ENCODE results near the gene POC1A.

Gene POC1A

DNA sequence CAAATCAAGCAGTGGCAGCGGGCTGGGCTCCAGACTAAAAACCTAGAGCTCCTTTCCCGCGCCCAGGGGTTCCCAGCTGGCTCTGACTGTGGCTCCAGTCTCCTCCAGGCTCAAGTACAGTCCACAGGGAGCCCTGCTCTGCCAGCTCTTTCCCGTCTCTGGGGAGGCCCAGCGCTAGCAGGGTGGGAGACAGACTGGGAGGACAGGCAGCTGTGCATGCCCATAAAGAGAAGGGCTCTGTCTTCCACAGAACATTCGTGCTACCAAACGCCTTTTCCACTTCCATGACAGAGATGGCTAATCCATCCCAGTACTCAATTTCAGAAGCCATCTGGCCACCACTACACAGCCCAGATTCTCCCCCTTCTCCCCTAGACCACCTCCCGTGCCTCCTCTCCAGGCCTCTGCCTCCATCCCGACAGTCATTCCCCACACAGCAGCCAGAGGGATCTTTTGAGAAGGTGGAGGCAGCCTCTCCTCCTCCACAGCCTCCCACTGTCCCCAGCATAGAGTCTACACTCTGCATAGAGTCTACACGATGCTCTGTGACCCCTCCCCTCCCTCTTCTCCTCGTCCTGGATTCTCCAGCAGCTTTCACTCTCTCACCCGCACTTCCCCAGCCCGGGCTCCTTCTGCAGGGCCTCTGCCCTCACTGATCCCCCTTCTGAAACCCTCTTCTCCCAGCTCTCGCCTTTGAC lies 91.0 kb downstream of the POC1A start:
- peak; percentile 25 for DNase-seq

DNA sequence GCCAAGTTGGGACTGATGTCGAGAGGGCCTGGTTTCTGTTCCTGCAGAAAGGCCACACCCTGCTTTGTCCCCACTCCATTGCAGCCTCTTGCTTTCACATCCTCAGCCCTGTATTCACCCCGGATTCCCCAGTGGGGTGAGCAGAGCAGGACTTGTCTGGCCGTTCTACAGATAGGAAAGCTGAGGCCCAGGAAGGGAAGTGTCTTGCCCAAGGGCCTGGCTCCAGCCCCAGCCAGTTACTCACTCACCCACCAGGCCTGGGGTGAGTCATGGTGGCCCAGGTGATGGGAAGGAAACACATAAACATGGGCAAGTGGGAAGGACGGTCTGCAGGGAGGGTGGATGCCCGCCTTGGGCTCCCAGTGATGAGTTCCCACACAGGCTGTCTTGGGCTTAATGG lies 91.7 kb downstream of the POC1A start:
- DNase-seq = no peak

DNA sequence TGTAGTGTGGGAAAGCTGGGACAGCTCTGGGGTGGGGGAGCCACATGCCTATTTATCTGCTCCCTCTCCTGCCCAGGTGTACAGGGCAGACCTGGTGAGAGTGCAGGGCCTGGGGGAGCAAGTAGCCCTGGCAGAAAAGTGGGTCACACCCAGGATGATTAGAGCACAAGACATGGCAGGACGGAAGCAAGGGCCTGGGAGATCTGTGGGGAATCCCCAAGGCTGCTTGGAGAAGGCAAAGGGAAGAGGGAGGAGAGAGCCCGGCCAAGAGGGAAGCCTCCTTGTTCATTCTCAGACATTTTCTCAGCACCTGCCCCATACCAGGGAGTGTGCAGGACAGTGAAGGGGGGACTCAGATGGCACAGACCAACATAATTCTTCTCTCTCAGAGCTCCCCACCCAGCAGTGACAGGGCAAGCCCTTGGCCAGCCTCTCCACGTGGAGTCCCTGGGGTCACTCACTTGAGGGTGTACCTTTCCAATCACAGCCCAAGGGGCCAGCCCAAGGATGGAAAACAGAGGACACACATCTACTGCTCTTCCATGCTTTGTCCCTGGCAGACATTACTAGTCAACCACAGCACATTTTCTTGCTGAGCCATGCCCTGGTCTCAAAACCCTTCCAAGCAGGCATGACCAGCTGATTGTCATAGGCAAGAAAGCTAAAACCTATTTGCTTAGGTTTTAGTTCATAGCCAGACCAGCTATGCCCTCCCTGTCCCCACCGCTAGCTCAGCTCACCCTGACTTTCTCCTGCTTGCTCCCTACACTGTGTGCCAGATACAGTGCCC lies 92.9 kb downstream of the POC1A start:
- no peak for DNase-seq

DNA sequence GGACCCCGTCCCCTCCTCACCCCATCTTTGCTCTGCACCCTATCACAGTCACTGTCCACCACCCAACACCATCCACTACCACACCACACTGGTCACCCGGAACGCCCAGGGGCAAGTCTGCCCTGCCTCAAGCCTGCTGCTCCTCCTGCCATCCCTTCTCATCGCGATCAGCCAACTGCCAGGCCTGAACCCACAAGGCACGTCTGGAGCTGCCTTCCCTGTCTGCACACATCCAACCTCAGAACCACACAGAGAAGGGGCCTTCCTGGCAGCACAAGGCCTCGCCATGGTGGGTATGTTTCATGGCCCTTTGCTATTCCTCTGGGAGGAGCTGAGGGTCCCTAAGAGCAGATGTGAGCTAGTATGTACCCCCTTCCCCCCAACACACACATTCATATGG lies 94.4 kb downstream of the POC1A start:
- no peak for DNase-seq

DNA sequence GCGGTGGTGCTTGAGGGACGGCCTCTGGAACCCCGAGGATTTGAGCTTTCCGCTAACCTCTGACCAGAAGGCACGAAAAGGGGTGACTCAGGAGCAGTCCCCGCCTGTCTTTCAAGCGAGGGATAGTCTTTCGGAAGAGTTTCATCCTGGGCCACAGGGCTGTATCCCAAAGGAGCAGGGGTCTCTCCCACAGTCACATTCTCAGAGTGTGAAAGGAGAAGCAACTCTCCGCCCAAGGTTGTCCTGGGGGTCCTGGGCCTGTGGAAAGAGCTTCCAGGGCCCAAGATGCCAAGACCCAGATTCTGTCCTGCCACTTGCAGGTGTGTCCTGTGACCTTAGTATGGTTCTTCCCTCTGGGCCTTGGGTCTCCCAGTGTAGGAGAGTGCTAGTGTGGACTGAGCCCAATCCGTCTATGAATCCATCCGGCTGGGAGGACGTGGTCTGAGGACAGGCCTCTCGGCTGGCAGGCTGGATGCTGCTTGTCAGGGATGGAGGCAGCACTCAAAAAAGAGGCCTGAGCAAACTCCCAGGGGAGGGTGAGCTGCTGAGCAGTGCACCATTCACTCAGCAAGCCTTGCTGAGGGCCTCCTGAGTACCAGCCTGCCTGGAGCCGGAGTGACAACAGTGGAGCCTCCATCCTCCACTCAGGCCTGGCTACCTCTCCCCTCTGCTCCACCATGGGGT lies 96.3 kb downstream of the POC1A start:
- peak; percentile 31 for DNase-seq

DNA sequence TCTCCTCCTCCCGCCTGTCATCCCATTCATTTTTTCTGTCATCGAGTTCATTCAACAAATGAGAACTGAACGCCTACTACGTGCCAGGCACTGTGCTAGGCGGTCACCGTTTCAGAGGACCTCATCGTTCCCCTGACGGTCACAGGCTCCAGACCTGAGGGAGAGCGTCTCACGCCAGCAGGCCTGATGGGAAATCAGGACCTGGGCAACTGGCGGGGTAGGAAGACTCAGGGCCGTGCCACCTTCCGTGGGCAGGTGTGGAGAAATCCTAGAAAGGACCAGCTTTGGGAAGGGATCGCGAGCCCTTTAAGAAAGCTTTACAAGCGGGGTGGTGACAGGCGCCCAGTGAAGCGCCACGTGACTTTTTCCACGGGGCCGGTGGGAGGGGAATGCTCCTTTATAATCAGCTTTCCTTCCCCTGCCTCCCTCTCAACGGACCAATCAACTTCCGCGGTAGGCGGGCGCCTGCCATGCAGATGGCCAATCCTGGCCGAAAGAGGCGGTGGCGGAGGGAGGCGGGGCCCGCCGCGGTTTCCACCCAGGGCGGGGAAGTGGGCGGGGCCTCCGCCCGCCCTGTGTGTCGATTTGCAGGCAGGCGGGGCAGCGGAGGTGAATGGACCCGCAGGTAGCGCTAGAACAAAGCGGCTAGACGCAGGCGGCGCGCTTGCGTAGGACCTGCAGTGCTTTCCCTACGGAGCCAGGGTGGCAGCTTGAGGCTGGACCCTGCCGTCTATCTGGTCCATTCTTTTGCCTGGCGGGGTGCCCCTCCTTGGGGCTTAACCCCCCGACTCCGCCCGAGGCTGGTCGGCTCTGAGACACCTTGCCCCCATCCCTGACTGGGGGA lies 97.0 kb downstream of the POC1A start:
- DNase-seq = peak; percentile 98

DNA sequence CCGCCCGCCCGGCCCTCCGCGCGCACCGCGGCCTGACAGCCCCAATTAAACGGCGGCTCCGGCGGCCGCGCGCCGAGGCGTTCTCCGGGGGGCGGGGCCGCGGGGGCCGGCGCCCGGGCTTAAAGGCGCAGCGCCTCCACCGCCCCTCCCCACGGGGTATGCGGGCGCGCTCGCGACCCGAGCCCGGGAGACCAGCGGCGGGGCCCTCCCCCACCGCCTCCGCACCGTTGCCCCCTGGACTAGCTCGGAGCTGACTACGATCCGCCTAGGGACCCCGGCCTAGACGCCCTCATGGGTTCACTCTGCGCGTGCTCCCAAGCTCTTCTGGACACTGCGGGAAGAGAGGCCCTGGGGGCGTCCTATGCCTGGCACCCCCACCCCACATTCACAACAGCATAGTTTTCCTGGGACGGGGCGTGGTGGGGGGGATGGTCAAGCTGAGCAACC lies 97.7 kb downstream of the POC1A start, which contains the start of gene DUSP7:
Gene DUSP7, minus strand, starts transcription at position 51 of the 447 bp plus-strand sequence. CDS start 205 bp downstream, outside the sequence.
- DNase-seq = peak; percentile 85

DNA sequence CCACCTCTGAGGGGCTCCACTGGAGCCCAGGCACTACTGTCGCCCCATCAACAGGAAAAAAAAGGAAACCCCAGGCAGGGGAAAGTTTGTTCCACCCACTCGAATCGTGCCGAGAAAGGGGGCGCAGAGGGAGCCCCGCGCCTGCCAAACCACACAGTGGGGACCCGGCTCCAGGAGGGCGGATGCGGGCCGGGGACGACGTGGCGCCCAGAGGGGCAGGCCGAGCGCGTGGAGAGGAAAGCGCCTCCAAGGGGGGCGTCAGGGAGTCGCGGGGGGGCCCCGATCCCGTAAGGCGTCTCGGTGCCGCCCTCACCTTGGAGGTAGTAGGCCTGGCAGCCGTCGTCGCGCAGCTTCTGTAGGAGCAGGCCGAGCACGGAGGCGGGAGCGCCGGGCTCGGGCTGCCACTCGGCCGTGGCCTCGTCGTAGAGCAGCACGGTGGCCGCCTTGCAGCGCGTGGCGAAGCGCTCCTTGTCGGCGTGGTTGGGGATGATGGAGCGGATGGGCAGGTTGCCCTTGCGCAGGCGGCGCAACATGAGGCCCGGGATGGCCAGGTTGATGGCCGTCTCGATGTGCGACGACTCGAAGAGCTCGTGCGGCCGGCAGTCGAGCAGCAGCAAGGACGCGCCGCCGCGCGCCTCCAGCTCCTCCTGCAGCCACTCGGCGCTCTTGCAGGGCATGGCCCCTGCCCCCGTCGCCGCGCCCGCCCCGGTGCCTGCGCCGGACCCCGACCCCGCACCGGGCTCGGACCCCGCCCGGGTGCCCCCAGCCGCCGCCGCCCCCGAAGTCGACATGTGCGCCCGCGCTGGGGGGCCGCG lies 98.5 kb downstream of the POC1A start:
- DNase-seq = peak; percentile 56

DNA sequence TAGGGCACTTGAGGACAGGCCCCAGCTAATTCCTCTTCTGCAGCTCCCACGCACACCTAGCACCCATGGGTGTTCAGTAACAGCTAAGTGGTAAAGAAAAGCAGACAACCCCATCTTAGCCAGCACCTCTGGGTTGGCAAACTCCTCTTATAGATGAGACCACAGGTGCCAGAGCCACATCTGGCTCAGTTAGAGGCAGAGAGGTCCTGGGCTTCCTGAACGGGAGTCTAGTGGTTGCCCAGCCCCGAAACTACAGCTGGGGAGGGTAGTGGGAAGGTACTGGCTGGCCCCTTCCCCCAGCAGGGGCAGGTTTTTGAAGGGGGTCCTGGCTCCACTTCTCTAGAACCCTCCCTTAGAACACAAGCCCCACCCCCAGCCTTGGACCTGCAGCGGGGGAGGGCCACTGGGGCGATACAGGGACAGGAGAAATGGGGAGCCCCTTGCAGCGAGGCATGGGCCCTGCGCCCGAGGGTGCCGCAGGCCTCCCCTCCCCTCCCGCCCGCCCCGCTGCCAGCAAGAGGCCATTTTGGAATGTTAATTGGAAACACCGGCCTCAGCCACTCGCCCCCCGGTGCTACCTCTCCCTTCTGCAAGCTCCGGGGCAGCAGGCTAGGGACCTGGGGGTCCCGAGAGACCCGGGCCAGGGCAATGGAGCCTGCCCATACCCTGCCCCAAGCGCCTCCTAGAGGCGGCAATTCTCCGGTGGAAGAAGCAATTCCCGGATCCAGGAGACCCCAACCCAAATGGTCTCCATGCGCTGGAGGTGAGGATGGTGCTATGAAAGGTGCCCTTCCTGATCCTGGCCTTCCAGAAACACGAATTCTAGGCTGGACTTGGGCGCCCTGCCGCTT lies 99.3 kb downstream of the POC1A start:
- peak; percentile 37 for DNase-seq

DNA sequence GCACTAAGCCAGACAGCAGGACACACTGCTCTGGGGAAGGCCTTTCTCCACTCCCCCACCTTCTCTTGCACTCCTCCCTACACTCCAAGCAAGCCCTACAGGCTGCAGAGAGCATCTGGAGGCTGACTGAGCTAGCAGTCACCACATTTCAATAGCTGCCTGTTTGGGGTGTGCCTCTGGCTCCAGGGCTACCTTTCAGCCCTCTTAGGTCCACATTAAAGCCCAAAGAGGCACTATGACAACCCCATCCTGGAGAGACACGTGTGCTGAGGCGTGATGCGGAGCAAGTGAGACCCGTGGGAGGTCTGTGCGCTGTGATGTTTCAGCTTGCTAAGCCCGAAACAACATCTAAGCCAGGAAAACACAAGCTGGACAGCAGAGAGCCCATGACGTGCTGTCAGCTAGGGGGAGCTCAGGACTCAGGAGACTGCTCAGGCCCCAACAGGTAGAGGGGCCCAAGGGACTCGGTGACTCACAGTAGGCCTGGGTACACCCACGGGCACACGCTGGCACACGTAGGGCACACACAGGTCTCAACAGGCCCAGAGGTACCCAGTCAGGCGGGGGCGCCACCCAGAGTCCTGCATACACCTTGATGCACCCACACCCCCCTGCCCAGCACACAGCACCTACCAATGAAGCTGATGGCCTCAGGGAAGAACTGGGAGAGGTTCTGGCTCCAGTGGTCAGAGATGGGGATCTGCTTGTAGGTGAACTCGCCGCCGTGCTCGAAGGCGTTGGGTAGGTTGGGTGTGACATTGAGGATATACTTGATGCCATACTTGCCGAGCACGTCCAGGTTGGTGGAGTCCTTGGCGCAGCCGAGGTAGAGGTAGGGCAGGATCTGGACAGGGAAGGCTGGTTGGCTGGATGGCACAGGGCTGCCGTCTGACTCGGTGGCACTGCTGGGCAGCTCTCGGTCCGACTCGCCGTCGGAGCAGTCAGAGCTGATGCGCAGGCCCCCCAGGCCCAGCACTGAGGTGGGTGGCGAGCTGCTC lies 100.6 kb downstream of the POC1A start:
- DNase-seq = peak; percentile 7

DNA sequence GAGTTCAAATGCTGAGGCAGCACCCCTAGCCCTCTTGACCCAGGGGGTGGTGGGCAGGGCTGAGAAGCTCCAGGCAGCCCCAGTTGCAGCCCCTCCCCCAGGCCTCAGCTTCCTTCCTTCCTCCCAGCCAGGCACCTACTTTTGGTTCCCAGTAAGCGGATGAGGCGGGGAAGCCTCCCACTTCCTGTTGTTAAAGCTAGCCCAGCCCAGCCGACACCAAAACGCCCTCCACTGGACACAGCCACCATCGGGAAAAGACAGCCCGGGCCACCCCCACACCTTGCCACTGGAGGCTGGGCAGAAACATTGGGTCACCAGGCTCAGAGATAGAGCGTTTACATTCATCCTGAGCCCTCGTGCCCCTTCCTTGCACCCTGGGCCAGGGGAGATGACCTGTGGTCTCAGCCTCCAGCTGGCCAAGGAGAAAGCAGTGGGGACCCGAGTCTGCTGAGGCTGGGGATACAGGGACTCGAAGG lies 101.4 kb downstream of the POC1A start:
- DNase-seq = no peak

DNA sequence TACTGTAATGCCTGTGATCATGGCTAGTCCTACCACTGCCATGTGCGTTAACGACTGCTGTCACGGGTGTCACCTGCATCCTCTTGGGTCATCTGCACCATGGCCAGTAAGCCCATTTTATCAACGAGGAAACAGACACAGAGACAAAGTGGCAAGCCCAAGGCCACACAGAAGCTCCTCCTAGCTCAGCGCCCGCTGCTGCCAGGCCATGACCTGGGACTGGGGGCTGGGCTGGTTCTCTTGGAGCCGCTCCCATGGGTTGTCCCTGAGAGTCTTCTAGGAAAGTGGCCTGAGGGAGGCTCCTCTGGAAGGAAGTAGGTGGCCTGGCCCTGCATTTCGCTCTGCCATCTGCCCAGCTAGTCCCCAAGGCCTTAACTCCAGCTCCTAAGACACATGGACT lies 102.8 kb downstream of the POC1A start:
- DNase-seq = no peak

DNA sequence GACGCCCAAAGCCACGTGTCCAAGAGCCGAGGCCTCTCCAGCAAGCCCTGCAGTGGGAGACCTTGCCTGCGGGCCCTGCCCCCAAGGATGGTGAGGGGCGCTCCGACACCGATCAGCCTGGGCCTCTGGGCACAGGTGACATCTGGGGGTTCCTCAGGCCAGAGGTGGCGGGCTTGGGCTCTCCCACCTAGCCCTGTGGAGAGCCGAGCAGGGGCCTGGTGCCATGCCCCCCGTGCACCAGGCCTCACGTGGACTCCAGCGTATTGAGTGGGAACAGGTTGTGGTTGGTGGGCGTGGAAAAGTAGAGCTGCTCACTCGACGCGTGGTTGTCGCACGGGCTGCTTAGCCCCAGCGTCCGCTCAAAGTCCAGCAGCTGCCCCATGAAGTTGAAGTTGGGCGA lies 103.7 kb downstream of the POC1A start:
- DNase-seq = no peak

DNA sequence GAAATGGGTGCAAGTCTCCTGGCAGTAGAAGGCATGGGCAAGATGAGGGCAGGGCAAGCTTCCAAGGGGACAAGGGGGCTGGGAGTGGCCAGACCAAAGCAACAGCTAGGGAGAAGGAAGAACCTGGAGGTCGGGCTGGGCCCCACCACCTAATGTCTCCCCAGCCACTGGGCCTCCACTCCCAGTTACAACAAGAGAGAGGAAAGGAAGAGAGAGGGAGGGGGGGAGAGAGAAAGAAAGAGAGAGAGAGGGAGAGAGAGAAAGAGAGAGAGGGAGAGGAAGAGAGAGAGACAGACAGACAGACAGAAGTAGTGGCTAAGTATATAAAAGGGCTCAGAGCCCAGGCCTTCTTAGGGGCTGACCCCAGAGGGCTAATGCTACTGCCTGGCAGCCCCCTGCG lies 104.7 kb downstream of the POC1A start:
- no peak for DNase-seq

DNA sequence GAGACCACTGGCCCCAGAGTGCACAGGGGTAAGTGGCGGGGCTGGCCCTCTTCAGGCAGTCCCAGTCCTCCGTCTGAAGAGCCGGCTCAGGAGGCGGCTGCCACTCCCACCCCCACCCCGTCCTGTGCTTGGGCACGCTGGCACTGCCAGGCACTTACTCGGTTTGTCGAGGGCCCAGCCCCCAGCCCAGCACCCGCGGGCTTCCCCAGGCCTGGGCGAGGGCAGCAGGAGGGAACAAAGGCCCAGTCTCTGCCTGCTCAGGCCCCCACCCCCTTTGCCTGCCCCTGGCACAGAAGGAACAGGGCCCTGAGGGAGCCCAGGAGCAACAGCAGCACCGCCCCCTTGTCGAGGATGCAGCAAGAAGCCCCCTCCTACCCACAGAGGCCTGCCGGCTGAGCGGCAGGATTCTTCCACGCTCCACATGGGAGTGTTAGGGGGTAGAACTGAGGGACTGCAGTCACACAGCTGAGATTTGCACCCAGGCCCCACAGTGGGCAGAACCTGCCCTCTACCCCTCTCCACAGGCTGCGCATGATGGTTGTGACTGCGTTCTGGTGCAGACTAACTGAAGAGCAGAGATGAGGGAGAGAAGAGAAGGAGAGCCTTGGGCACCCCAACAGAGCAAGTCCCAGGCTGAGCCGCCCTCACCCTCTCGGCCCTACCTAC lies 106.8 kb downstream of the POC1A start:
- no peak for DNase-seq

DNA sequence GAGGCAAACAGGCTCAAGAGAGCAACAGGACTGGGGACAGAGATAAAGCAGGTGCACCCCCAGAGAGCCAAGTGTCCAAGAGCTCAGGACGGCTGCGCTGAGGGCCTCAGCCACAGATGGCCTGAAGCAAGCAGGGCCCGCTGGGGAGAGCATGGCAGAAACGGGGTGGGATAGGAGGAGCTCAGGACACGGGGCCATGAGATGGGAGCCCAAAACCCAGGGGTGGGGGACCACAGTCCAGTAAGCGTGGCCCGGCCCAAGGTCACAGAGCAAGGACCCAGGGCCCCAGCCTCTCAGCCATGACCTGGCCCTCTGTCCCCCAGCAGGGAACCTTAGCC lies 107.4 kb downstream of the POC1A start:
- DNase-seq = no peak

DNA sequence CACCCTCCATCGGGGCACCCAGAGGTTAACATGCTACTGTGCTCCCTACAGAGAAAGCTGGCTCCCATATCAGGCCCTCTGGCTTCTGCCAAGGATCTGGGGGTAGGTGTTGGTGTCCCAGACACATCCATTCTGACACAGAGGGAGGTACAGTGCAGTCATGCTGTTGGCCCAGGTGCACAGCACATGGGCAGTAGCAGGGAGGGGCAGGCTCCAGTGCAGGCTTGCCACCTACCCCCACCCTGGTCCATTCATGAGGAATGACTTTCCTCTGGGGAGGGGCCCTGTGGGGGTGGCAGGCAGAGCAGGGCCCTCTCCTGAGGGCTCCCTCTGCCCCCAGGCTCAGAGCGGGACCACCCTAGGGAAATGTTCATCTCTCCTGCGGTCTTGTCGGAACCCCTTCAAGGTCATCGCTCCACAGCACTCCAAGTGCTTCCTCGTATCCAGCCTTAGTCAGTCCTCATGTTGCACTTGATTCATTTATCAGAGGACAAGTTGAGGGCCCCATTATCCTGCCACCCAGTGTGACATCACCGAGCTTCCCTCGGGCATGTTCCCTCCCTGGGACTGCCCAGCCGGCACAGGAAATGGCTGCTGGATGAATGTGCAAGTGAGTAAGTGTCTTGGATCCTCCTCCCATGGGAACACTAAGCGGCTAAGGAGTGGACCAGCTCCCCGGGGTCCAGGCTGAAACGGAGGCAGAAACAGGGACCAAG lies 107.9 kb downstream of the POC1A start:
- DNase-seq = peak; percentile 62

Measured in NCI-H69 (cell line).